ENCODE measurements around the gene THOC6. TPM values are rescaled to one million over a fixed set of nuclear protein-coding genes. Genes with fewer than 3 reads are reported as not detected.

THOC6 gene
- polyA plus RNA-seq, 2 of the 4 experiments (the other 2 are of a cell fraction) = 32.5 to 53.2 TPM

DNA sequence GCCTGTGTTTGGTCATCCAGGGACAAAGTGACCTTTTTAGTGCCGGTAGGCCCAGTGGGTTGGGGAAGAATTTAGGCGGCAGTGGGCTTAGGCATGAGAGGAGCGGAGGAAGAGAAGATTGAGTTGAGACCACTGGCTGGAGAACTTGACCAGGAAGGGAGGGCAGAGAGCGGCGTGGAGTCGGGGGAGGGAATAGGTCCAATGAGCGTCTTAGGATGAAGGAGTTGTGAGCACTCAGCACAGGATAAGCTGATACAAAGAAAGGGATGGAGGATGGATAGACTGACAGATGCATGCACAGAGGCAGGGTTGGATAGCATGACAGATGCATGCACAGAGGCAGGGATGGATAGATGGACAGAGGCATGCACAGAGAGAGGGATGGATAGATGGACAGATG is 49.6 kb downstream of the THOC6 start:
- CTCF ChIA-PET = no interaction called here
- no peaks in the 10 kb centered on the region for H3K4me1 ChIP-seq
- DNase-seq (ENCODE audit: low read depth in 1 of 2, low spot score in 1 of 2) (no peak), FAIRE-seq (no peak), ATAC-seq (no peak; a peak in 1 of 6 replicates)
- TF ChIP-seq USF2 (IDR thresholded peaks at IDR 0.05) = no peak
- no peak for TF ChIP-seq RAD21 (conservative IDR thresholded peaks at IDR 0.05 in 1 of 2, IDR thresholded peaks at IDR 0.05 in 1 of 2)
- TF ChIP-seq CHD4 (IDR thresholded peaks at IDR 0.05; ENCODE audit: borderline replicate concordance) = no peak
- TF ChIP-seq KDM1A (IDR thresholded peaks at IDR 0.05; ENCODE audit: low read depth) = no peak
- TF ChIP-seq, protein P1, sequence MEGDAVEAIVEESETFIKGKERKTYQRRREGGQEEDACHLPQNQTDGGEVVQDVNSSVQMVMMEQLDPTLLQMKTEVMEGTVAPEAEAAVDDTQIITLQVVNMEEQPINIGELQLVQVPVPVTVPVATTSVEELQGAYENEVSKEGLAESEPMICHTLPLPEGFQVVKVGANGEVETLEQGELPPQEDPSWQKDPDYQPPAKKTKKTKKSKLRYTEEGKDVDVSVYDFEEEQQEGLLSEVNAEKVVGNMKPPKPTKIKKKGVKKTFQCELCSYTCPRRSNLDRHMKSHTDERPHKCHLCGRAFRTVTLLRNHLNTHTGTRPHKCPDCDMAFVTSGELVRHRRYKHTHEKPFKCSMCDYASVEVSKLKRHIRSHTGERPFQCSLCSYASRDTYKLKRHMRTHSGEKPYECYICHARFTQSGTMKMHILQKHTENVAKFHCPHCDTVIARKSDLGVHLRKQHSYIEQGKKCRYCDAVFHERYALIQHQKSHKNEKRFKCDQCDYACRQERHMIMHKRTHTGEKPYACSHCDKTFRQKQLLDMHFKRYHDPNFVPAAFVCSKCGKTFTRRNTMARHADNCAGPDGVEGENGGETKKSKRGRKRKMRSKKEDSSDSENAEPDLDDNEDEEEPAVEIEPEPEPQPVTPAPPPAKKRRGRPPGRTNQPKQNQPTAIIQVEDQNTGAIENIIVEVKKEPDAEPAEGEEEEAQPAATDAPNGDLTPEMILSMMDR (IDR thresholded peaks at IDR 0.05) = no peak
- H3K9me3 ChIP-seq = no peaks in the 10 kb centered on the region
- POLR2A ChIA-PET = no interaction called here
- no peak overlapping the region for H3K4me2 ChIP-seq
- no peak overlapping the region for H3K27ac ChIP-seq
- WGBS (ENCODE audit: missing lambda C conversion rate) = 66% methylated on average over 7 of the region's 7 CpGs
- no peak overlapping the region for H3K4me3 ChIP-seq

GRCh38 chr16:3074860-3075522 is 51.2 kb downstream of the THOC6 start:
- ATAC-seq = no peak
- CTCF ChIA-PET = interaction anchor here (1.1 to 4.0 kb wide), 2 partner anchors 16 to 44 kb away, joined by 3 to 29 read pairs; no protein-coding TSS in a partner anchor
- no peak for FAIRE-seq
- POLR2A ChIA-PET = no interaction called here
- no peak for DNase-seq (ENCODE audit: low read depth in 1 of 2, low spot score in 1 of 2)
- no peak overlapping the region for H3K4me3 ChIP-seq
- H3K27ac ChIP-seq = no peak overlapping the region
- H3K4me2 ChIP-seq = no peak overlapping the region
- no peaks in the 10 kb centered on the region for H3K4me1 ChIP-seq
- H3K9me3 ChIP-seq = no peaks in the 10 kb centered on the region
- no peak for TF ChIP-seq EHF (CRISPR knock-in tag; IDR thresholded peaks at IDR 0.05)
- no peak for TF ChIP-seq JUN (IDR thresholded peaks at IDR 0.05)
- no peak for TF ChIP-seq KDM1A (IDR thresholded peaks at IDR 0.05; ENCODE audit: low read depth)
- no peak for TF ChIP-seq HEYL (CRISPR knock-in tag; IDR thresholded peaks at IDR 0.05)
- no peak for TF ChIP-seq RAD21 (conservative IDR thresholded peaks at IDR 0.05 in 1 of 2, IDR thresholded peaks at IDR 0.05 in 1 of 2)
- no peak for TF ChIP-seq POLR2AphosphoS2 (conservative IDR thresholded peaks at IDR 0.05; ENCODE audit: low read length)
- TF ChIP-seq EP300 (IDR thresholded peaks at IDR 0.05) = no peak
- TF ChIP-seq ZNF302 (CRISPR knock-in tag; IDR thresholded peaks at IDR 0.05) = no peak
- TF ChIP-seq, protein P2, sequence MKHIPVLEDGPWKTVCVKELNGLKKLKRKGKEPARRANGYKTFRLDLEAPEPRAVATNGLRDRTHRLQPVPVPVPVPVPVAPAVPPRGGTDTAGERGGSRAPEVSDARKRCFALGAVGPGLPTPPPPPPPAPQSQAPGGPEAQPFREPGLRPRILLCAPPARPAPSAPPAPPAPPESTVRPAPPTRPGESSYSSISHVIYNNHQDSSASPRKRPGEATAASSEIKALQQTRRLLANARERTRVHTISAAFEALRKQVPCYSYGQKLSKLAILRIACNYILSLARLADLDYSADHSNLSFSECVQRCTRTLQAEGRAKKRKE (CRISPR knock-in tag; IDR thresholded peaks at IDR 0.05; ENCODE audit: low read depth) = no peak
- TF ChIP-seq RARB (CRISPR knock-in tag; IDR thresholded peaks at IDR 0.05) = no peak
- TF ChIP-seq, protein P1 (IDR thresholded peaks at IDR 0.05) = no peak
- no peak for TF ChIP-seq NFE2L2 (conservative IDR thresholded peaks at IDR 0.05; ENCODE audit: low read length)
- TF ChIP-seq POLR2A (IDR thresholded peaks at IDR 0.05; ENCODE audit: low read length) = no peak
- TF ChIP-seq, protein P3, sequence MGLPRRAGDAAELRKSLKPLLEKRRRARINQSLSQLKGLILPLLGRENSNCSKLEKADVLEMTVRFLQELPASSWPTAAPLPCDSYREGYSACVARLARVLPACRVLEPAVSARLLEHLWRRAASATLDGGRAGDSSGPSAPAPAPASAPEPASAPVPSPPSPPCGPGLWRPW (IDR thresholded peaks at IDR 0.05) = no peak
- 36% methylated on average over 9 of the region's 9 CpGs for WGBS (ENCODE audit: missing lambda C conversion rate)

GRCh38 chr16:3075523-3075915 is 51.7 kb downstream of the THOC6 start:
- no peak overlapping the region for H3K27ac ChIP-seq
- no peaks in the 10 kb centered on the region for H3K4me1 ChIP-seq
- DNase-seq (ENCODE audit: low read depth in 1 of 2, low spot score in 1 of 2) = no peak
- 62% methylated on average over 9 of the region's 10 CpGs for WGBS (ENCODE audit: missing lambda C conversion rate)
- no peak overlapping the region for H3K4me2 ChIP-seq
- FAIRE-seq = no peak
- ChIA-PET CTCF (interaction anchor here (1.0 to 4.0 kb wide), 4 partner anchors 12 to 45 kb away, joined by 3 to 29 read pairs (median 3); no protein-coding TSS in a partner anchor), POLR2A (no interaction called here)
- H3K9me3 ChIP-seq = no peaks in the 10 kb centered on the region
- ATAC-seq = no peak; a peak in 2 of 6 replicates
- no peak overlapping the region for H3K4me3 ChIP-seq
- no peak for TF ChIP-seq SREBF2 (IDR thresholded peaks at IDR 0.05)
- no peak for TF ChIP-seq MAFK (IDR thresholded peaks at IDR 0.05; ENCODE audit: partially characterized antibody)
- TF ChIP-seq TP53 (CRISPR knock-in tag; IDR thresholded peaks at IDR 0.05) = no peak
- no peak for TF ChIP-seq CHD4 (IDR thresholded peaks at IDR 0.05; ENCODE audit: borderline replicate concordance)
- TF ChIP-seq RFX5 (IDR thresholded peaks at IDR 0.05) = no peak
- no peak for TF ChIP-seq HOXB13 (CRISPR knock-in tag; IDR thresholded peaks at IDR 0.05; ENCODE audit: low read depth)
- TF ChIP-seq CBX2 (IDR thresholded peaks at IDR 0.05; ENCODE audit: borderline replicate concordance, low read depth) = no peak
- no peak for TF ChIP-seq ELK1 (IDR thresholded peaks at IDR 0.05; ENCODE audit: low read depth, low read length)
- TF ChIP-seq ZFP36 (IDR thresholded peaks at IDR 0.05; ENCODE audit: borderline replicate concordance, partially characterized antibody) = no peak
- no peak for TF ChIP-seq ZSCAN20 (CRISPR knock-in tag; IDR thresholded peaks at IDR 0.05)
- TF ChIP-seq RAD21 (conservative IDR thresholded peaks at IDR 0.05 in 1 of 2, IDR thresholded peaks at IDR 0.05 in 1 of 2) = no peak
- TF ChIP-seq, protein P4, sequence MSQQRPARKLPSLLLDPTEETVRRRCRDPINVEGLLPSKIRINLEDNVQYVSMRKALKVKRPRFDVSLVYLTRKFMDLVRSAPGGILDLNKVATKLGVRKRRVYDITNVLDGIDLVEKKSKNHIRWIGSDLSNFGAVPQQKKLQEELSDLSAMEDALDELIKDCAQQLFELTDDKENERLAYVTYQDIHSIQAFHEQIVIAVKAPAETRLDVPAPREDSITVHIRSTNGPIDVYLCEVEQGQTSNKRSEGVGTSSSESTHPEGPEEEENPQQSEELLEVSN (IDR thresholded peaks at IDR 0.05; ENCODE audit: borderline replicate concordance, low read depth) = no peak
